KBM-7 (cell line): ENCODE data around the gene MYH11.
"Not testable (repeated sequence)": the region's sequence is repeated elsewhere in the genome, so short reads cannot be mapped to it uniquely, and the experiment has no call there.

ENCODE experiments used
- DNase-seq: peaks from one replicate; pipeline ENCODE4 v3.0.0-alpha.2; 2015
- in situ Hi-C: fragments of 300-500 bp; cut with MboI; formaldehyde crosslinking; loops from 2 replicates; pipeline ENCODE4 v1.14.3; 2020; ENCODE audit warnings: low sequenced_read_pairs, low pct_unique_long_range_greater_than_20kb, mixed read lengths

The MYH11 gene

GRCh38 chr16:15739950-15740349, 116.9 kb downstream of the MYH11 start:
- DNase-seq = no peak
- in situ Hi-C loops = no loop called here

GRCh38 chr16:15739464-15739863, 117.4 kb downstream of the MYH11 start:
- in situ Hi-C loops = no loop called here
- DNase-seq = no peak

- in situ Hi-C loops = no loop called here
- no peak for DNase-seq
Observed at GRCh38 chr16:15737140-15737644, 119.6 kb downstream of the MYH11 start.

- no peak for DNase-seq
- in situ Hi-C loops = no loop called here
Observed at GRCh38 chr16:15736529-15736928, 120.3 kb downstream of the MYH11 start.

- in situ Hi-C loops = no loop called here
- no peak for DNase-seq
Observed at GRCh38 chr16:15735610-15736009, 121.2 kb downstream of the MYH11 start.

- DNase-seq = no peak
- in situ Hi-C loops = no loop called here
Observed at GRCh38 chr16:15732416-15732815, 124.4 kb downstream of the MYH11 start.

GRCh38 chr16:15729152-15729551, 127.7 kb downstream of the MYH11 start:
- in situ Hi-C loops = no loop called here
- DNase-seq = no peak

GRCh38 chr16:15727697-15728096, 129.1 kb downstream of the MYH11 start:
- DNase-seq, in situ Hi-C loops: not testable (repeated sequence)

- no peak for DNase-seq
- in situ Hi-C loops = no loop called here
Observed at GRCh38 chr16:15726715-15727114, 130.1 kb downstream of the MYH11 start.

GRCh38 chr16:15725641-15726240, 131.1 kb downstream of the MYH11 start:
- no peak for DNase-seq
- in situ Hi-C loops = no loop called here

- no peak for DNase-seq
- in situ Hi-C loops = no loop called here
Observed at GRCh38 chr16:15723808-15724207, 133.0 kb downstream of the MYH11 start.

- in situ Hi-C loops = no loop called here
- DNase-seq = no peak
Observed at GRCh38 chr16:15721018-15721417, 135.8 kb downstream of the MYH11 start.

GRCh38 chr16:15716694-15717447, 140.0 kb downstream of the MYH11 start:
- in situ Hi-C loops = no loop called here
- DNase-seq = no peak

- no peak for DNase-seq
- in situ Hi-C loops = no loop called here
Observed at GRCh38 chr16:15715221-15715620, 141.6 kb downstream of the MYH11 start.

- no peak for DNase-seq
- in situ Hi-C loops = no loop called here
Observed at GRCh38 chr16:15714393-15715172, 142.2 kb downstream of the MYH11 start.

- DNase-seq = no peak
Observed at GRCh38 chr16:15708997-15709396, 147.8 kb downstream of the MYH11 start.

GRCh38 chr16:15708096-15708495, 148.7 kb downstream of the MYH11 start:
- in situ Hi-C loops = no loop called here
- DNase-seq = no peak

More at GRCh38 chr16:15708997-15709396, 147.8 kb downstream of the MYH11 start:
- in situ Hi-C loops = no loop called here

GRCh38 chr16:15707332-15707731, 149.5 kb downstream of the MYH11 start:
- no peak for DNase-seq
- in situ Hi-C loops = no loop called here

- in situ Hi-C loops = no loop called here
- DNase-seq = no peak
Observed at GRCh38 chr16:15705064-15705565, 151.7 kb downstream of the MYH11 start.

GRCh38 chr16:15704545-15704987, 152.3 kb downstream of the MYH11 start:
- peak; percentile 82 for DNase-seq
- in situ Hi-C loops = no loop called here
